HepG2 (cell line): ENCODE data around the gene SLC19A1. TPM values are rescaled to one million over a fixed set of nuclear protein-coding genes. Genes with fewer than 3 reads are reported as not detected.

Experiments used
- ATAC-seq: fragments of 200-7000 bp; cut with Tn5 transposase; 3 replicates; pipeline ENCODE4 v1.9.1; 2020; ENCODE audit warnings: mild to moderate bottlenecking, moderate library complexity
- BruUV-seq: library from RNA; stranded (reverse); fragments of 400-500 nt; replicated peaks from 2 replicates; lab custom pipeline; 2021; lab: Mats Ljungman, UMichigan
- CTCF ChIA-PET: fragments of 300-600 bp; formaldehyde crosslinking; extraction: SDS; loops from one replicate; lab custom pipeline; 2021; ENCODE audit warnings: low total read pairs, inconsistent platforms, low intra/inter-chr PET ratio; lab: Yijun Ruan, JAX
- POLR2A ChIA-PET: fragments of 350-600 bp; sonication (Branson Sonifier 250); formaldehyde crosslinking; loops from one replicate; lab custom pipeline; 2020; ENCODE audit warnings: antibody characterized with exemption, inconsistent platforms; lab: Yijun Ruan, JAX
- DNase-seq: peaks from one replicate; pipeline ENCODE4 v3.0.0-alpha.2; 2015; ENCODE audit warnings: low spot score
- FAIRE-seq: peaks from 3 replicates; lab custom pipeline; 2011; peaks lifted over from hg19 to GRCh38; lab: Jason Lieb, UNC
- H2AFZ ChIP-seq: one replicate; pipeline ENCODE4 v1.6.1; 2011; ENCODE audit warnings: low read length, inconsistent platforms
- H3K27ac ChIP-seq: fragments of 300-600 bp; 3 replicates; pipeline ENCODE4 v1.8.0; 2011; ENCODE audit warnings: mixed run types, mild to moderate bottlenecking, mixed read lengths, low read length, inconsistent platforms; ENCODE audit not compliant: insufficient read depth; ENCODE audit errors: extremely low read length
- H3K27me3 ChIP-seq, 2 experiments: fragments of 200-600 bp in 1 of 2; 2 replicates in 1 of 2; 3 replicates in 1 of 2; pipeline versions ENCODE4 v1.6.0 to v1.8.0; 2011; ENCODE audit warnings: low read length in 2 of 2, mild to moderate bottlenecking in 2 of 2, moderate library complexity in 2 of 2, inconsistent platforms in 1 of 2; ENCODE audit not compliant: insufficient read depth in 2 of 2, control insufficient read depth in 1 of 2
- H3K36me3 ChIP-seq, 2 experiments: fragments of 200-600 bp in 1 of 2; replicated peaks in 1 of 2; 2 replicates in 1 of 2; 3 replicates in 1 of 2; pipeline versions ENCODE4 v1.5.1 to v1.8.0; 2011; ENCODE audit warnings: low read length in 2 of 2, inconsistent platforms in 1 of 2; ENCODE audit not compliant: insufficient read depth in 2 of 2, control insufficient read depth in 1 of 2
- H3K4me1 ChIP-seq: 2 replicates; pipeline ENCODE4 v1.5.1; 2012; ENCODE audit warnings: low read length, inconsistent platforms; ENCODE audit not compliant: insufficient read depth
- H3K4me2 ChIP-seq: 2 replicates; pipeline ENCODE4 v1.6.0; 2011; ENCODE audit warnings: low read depth, low read length, inconsistent platforms
- H3K4me3 ChIP-seq, 3 experiments: fragments of 200-600 bp in 1 of 3; sonication (generic), shearing (Covaris generic) in 1 of 3; replicated peaks in 1 of 3; 2 replicates each; pipeline ENCODE4 v1.5.1; 2011 to 2016; ENCODE audit warnings: low read length in 3 of 3, inconsistent platforms in 2 of 3, low read depth in 2 of 3, mild to moderate bottlenecking in 2 of 3, control low read depth in 1 of 3, mixed read lengths in 1 of 3; ENCODE audit not compliant: insufficient read depth in 1 of 3
- H3K79me2 ChIP-seq: one replicate; pipeline ENCODE4 v1.6.1; 2011; ENCODE audit warnings: low read length, inconsistent platforms; ENCODE audit not compliant: insufficient read depth
- H3K9ac ChIP-seq: 2 replicates; pipeline ENCODE4 v1.6.0; 2011; ENCODE audit warnings: mild to moderate bottlenecking, low read depth, low read length, inconsistent platforms; ENCODE audit not compliant: insufficient read depth
- H3K9me3 ChIP-seq: 2 replicates; pipeline ENCODE4 v1.5.1; 2012; ENCODE audit warnings: mild to moderate bottlenecking, low read length
- H4K20me1 ChIP-seq: 2 replicates; pipeline ENCODE4 v1.6.0; 2011; ENCODE audit warnings: inconsistent platforms, mild to moderate bottlenecking, low read length, moderate library complexity; ENCODE audit not compliant: insufficient read depth
- ASH2L ChIP-seq: fragments of 300-600, 200-600 bp; sonication (generic); IDR thresholded peaks from 2 replicates; pipeline ENCODE4 v1.7.0; 2017; ENCODE audit warnings: low read depth, mild to moderate bottlenecking, moderate library complexity, mixed read lengths, low read length; ENCODE audit not compliant: insufficient read length
- BCL3 ChIP-seq: sonication (generic); formaldehyde crosslinking; IDR thresholded peaks from 2 replicates; pipeline ENCODE4 v1.5.1; 2020; ENCODE audit warnings: mild to moderate bottlenecking, missing genetic modification reagents, moderate library complexity
- FOXA1 ChIP-seq, 2 experiments: fragments of 450-650 bp in 1 of 2; sonication (generic) in 1 of 2; formaldehyde crosslinking in 1 of 2; IDR thresholded peaks; 2 replicates each; pipeline versions ENCODE4 v1.4.0 to v1.6.1; 2016 to 2020; ENCODE audit warnings: missing genetic modification reagents in 1 of 2
- HNF4A ChIP-seq: sonication (generic); formaldehyde crosslinking; IDR thresholded peaks from 2 replicates; pipeline ENCODE4 v1.4.0; 2020; ENCODE audit warnings: missing genetic modification reagents
- HNRNPK ChIP-seq: fragments of 200-400 bp; formaldehyde crosslinking; IDR thresholded peaks from 2 replicates; pipeline ENCODE4 v1.6.1; 2018; ENCODE audit warnings: low read length, low read depth, moderate library complexity, mild to moderate bottlenecking; ENCODE audit not compliant: poor library complexity, severe bottlenecking
- HNRNPL ChIP-seq: fragments of 200-400 bp; formaldehyde crosslinking; IDR thresholded peaks from 2 replicates; pipeline ENCODE4 v1.6.1; 2017; ENCODE audit warnings: mild to moderate bottlenecking, low read depth, low read length
- SYNCRIP ChIP-seq: fragments of 200-400 bp; formaldehyde crosslinking; IDR thresholded peaks from 2 replicates; pipeline ENCODE4 v1.6.1; 2018; ENCODE audit warnings: mild to moderate bottlenecking, low read depth, low read length; ENCODE audit not compliant: insufficient read depth
- ZNF350 ChIP-seq: sonication (generic); formaldehyde crosslinking; IDR thresholded peaks from 2 replicates; pipeline ENCODE4 v1.4.0; 2020; ENCODE audit warnings: mild to moderate bottlenecking, low read depth, missing genetic modification reagents, borderline replicate concordance
- ZNF501 ChIP-seq: sonication (generic); formaldehyde crosslinking; IDR thresholded peaks from 2 replicates; pipeline ENCODE4 v1.5.1; 2020; ENCODE audit warnings: mild to moderate bottlenecking, moderate library complexity, missing genetic modification reagents
- ZNF563 ChIP-seq: sonication (generic); formaldehyde crosslinking; IDR thresholded peaks from 2 replicates; pipeline ENCODE4 v1.8.0; 2022; ENCODE audit warnings: mild to moderate bottlenecking, moderate library complexity, missing genetic modification reagents
- ZNF646 ChIP-seq: sonication (generic); formaldehyde crosslinking; IDR thresholded peaks from 2 replicates; pipeline ENCODE4 v1.9.0; 2021; ENCODE audit warnings: mild to moderate bottlenecking, missing genetic modification reagents
- ZNF781 ChIP-seq: sonication (generic); formaldehyde crosslinking; IDR thresholded peaks from 2 replicates; pipeline ENCODE4 v1.5.1; 2020; ENCODE audit warnings: borderline replicate concordance, mild to moderate bottlenecking, missing genetic modification reagents; ENCODE audit errors: not compliant biosample characterization
- WGBS: methylation state at CpG from one replicate; pipeline ENCODE4 v1.1.6; 2017; ENCODE audit warnings: low lambda C conversion rate; 5-methylcytosine and 5-hydroxymethylcytosine counted together
- in situ Hi-C: cut with HindIII; loops from 2 replicates; pipeline ENCODE4 v1.10.0; 2017; ENCODE audit warnings: low pct_unique_long_range_greater_than_20kb; ENCODE audit not compliant: extremely low pct_ligation_motif_present
- intact Hi-C: fragments of 100-400 bp; cut with micrococcal nuclease; formaldehyde crosslinking; loops from one replicate; pipeline ENCODE4 v1.10.0; 2022; ENCODE audit not compliant: unreplicated experiment
- polyA plus RNA-seq, 8 experiments: library from polyadenylated mRNA; depleted of rRNA in 3 of 8; stranded (reverse) in 7 of 8; unstranded in 1 of 8; fragments of >200 nt; fragmentation: Illumina TruSeq in 4 of 8; extraction: Trizol in 4 of 8; gene quantifications; 2 replicates each; pipeline versions ENCODE4 v1.2.1 to v1.2.3, GENCODE V29; 2011 to 2016; ENCODE audit warnings: low read depth in 4 of 8, missing spikeins in 1 of 8, mixed read lengths in 1 of 8; ENCODE audit not compliant: insufficient read depth in 1 of 8
- total RNA-seq, 5 experiments: library from RNA; depleted of rRNA; stranded (reverse); fragments of >200 nt; fragmentation: Illumina TruSeq; extraction: Trizol; gene quantifications; 2 replicates each; pipeline ENCODE4 v1.2.3, GENCODE V29; 2016; ENCODE audit warnings: low read depth in 1 of 5
- TF ChIP-seq, protein P1 (sequence below): sonication (generic); formaldehyde crosslinking; IDR thresholded peaks from 2 replicates; pipeline ENCODE4 v1.4.0; 2020; ENCODE audit warnings: missing genetic modification reagents

The SLC19A1 gene
- total and polyA plus RNA-seq, 2 of the 13 experiments (the other 11 are each of a cell fraction or from before 2014, with no cell fraction given): 21.8 to 23.0 TPM

DNA sequence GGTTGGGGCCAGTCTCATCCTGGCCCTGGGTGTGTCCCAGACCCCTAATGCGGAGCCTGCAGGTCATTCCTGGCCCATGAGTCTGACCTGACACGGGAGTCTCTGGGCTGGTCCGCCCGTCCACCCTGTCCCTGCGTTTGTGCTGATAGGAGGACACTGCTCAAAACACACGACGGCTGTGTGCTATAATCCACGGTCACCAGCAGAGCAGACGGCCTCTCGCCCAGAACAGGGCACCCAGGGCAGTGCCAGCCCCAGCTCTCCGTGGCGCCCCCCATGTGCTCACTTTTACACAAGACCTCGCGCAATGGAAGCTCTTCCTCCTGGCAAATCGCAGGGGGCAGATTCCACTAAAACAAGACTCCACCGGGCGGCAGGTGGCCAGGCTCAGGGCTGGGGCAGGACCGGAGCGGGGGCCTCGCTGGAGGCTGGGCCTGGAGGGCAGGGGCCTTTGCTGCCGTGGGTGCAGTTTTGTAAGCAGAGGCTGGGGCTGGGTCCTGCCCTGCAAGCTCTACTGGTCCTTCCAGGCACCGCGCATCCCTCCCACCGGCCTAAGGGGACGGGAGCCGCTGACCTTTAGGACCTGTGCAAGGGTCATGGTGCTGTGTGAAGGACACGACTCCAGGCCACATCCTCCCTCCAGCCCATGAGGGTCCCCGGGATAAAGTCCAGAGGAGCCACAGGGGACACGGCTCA is 10.6 kb upstream of the SLC19A1 start:
- Histone ChIP-seq H3K36me3 (no peaks in the 10 kb centered on the region), H3K27me3 (peaks cover 10 to 47% of the 10 kb centered on the region in 2 experiments), H3K9ac (no peak overlapping the region), H3K4me1 (peaks cover 49% of the 10 kb centered on the region), H2AFZ (no peak overlapping the region), H3K9me3 (no peaks in the 10 kb centered on the region), H3K4me3 (peak overlapping the region in 1 of 3 experiments; percentile 39; a peak in 1 of 6 replicates), H3K27ac (no peak overlapping the region), H4K20me1 (no peaks in the 10 kb centered on the region), H3K4me2 (peak overlapping the region; percentile 61), H3K79me2 (no peaks in the 10 kb centered on the region)
- intact Hi-C loops: no loop called here
- WGBS: 14% methylated on average over 1 of the region's 29 CpGs
- BruUV-seq: no TSS peak
- in situ Hi-C loops: no loop called here
- DNase-seq (no peak), FAIRE-seq (no peak), ATAC-seq (no peak)
- ChIA-PET CTCF (no interaction called here), POLR2A (interaction anchor here (0.5 kb wide), 1 partner anchor 81 kb away, joined by 3 read pairs; no protein-coding TSS in a partner anchor)
- TF ChIP-seq ZNF350 (CRISPR knock-in tag) (no peak), ZNF781 (CRISPR knock-in tag) (no peak), BCL3 (CRISPR knock-in tag) (no peak), HNRNPL (peak; percentile 86), HNRNPK (no peak), ASH2L (no peak), ZNF563 (CRISPR knock-in tag) (0 out of 2 replicates have a peak, but pooled peaks have one; percentile 18), ZNF501 (no peak), FOXA1 (IDR thresholded peaks at IDR 0.05) (no peak), FOXA1 (CRISPR knock-in tag; IDR thresholded peaks at IDR 0.05) (no peak), HNF4A (CRISPR knock-in tag) (peak; percentile 91), SYNCRIP (no peak), ZNF646 (CRISPR knock-in tag) (no peak)
- TF ChIP-seq, protein P1, sequence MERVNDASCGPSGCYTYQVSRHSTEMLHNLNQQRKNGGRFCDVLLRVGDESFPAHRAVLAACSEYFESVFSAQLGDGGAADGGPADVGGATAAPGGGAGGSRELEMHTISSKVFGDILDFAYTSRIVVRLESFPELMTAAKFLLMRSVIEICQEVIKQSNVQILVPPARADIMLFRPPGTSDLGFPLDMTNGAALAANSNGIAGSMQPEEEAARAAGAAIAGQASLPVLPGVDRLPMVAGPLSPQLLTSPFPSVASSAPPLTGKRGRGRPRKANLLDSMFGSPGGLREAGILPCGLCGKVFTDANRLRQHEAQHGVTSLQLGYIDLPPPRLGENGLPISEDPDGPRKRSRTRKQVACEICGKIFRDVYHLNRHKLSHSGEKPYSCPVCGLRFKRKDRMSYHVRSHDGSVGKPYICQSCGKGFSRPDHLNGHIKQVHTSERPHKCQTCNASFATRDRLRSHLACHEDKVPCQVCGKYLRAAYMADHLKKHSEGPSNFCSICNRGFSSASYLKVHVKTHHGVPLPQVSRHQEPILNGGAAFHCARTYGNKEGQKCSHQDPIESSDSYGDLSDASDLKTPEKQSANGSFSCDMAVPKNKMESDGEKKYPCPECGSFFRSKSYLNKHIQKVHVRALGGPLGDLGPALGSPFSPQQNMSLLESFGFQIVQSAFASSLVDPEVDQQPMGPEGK (CRISPR knock-in tag): peak; percentile 43; the same call in 1 of the 2 replicates
